ENCODE data around the gene RNASE8.

GRCh38 chr14:21081521-21082142 lies 24.0 kb downstream of the RNASE8 start:
- TF ChIP-seq CTCF (IDR thresholded peaks at IDR 0.05; ENCODE audit: low read depth, low read length) (no peak), EZH2phosphoT487 (IDR thresholded peaks at IDR 0.05; ENCODE audit: low read depth) (no peak)

All from OCI-LY3 (cell line).